Lower leg skin (tissue), 3 donors: ENCODE results near the gene HMGXB3.

Source experiments
- CTCF ChIP-seq, 3 donors: fragments of 450-650 bp; IDR thresholded peaks; one replicate each; pipeline ENCODE4 v1.5.1; 2016; ENCODE audit warnings: antibody characterized with exemption in 3 of 3, mild to moderate bottlenecking in 3 of 3, moderate library complexity in 2 of 3
- POLR2A ChIP-seq, 2 donors: fragments of 450-650 bp; IDR thresholded peaks; one replicate each; pipeline ENCODE4 v1.6.1; 2016 to 2017; ENCODE audit warnings: antibody characterized with exemption in 2 of 2, mild to moderate bottlenecking in 1 of 2, moderate library complexity in 1 of 2

DNA sequence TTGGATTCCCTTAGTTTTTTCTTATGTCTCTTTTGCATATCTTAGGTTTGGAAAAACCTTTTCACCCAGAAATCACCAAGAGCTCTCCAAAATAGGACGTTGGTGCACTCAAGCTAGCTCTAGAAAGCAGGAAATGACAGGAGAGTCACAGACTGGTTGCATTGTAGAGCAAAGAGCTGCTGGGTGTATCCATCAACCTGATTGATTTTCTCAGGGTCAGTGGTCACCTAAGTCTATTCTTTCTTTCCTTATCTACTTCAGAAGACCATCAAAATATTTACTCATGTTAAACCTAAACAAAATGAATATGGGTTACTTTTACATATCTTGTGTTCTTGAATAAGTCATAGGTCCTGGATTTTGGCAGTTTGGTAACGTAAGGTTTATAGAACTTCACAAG, 25.1 kb upstream of the HMGXB3 start:
- TF ChIP-seq CTCF (IDR thresholded peaks at IDR 0.05) (no peak), POLR2A (IDR thresholded peaks at IDR 0.05) (no peak)
